ENCODE measurements around the gene ACVR1B. TPM values are rescaled to one million over a fixed set of nuclear protein-coding genes. Genes with fewer than 3 reads are reported as not detected.
A peak's percentile ranks its signal among the peaks of the same experiment; 100 is the strongest.

The ACVR1B gene
- total and polyA plus RNA-seq, 7 donors = 7.2 to 30.7 (median 9.8) TPM

DNA sequence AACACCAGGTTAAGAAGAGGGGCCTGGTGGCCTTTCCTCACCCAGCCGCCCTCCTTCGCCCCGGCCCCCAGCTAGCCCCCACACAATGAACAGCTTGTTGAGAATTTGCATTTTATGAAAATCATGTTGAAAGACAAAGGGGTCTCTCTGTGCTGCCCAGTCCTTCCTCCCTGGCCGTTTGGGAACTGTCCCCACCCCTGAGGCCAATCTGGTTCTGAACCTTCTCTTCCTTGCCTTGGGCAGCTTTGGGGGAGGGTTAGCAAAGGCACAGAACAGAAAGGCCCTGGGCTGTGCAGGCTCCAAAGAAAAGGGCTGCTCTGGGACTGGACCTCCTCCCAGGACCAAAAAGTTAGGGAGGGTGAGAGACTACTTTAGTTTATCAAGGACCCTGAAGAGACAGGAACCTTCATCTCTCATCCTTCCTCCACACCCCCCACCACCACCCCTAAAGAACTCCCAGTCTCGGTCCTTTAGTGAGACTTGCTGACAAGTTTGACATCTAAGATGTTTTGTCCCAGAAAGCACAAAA is 56.5 kb downstream of the ACVR1B start:
- Histone ChIP-seq H3K9me3 (no peaks in the 10 kb centered on the region), H3K4me1 (peaks cover 0 to 45% (median 35%) of the 10 kb centered on the region in 4 donors), H3K36me3 (no peaks in the 10 kb centered on the region), H3K27ac (peak overlapping the region; percentile 74 to 85 (median 82)), H3K4me3 (peak overlapping the region; percentile 59 to 72 (median 64)), H3K27me3 (peaks cover 12 to 43% (median 37%) of the 10 kb centered on the region in 3 donors)
- no peak for TF ChIP-seq POLR2A (IDR thresholded peaks at IDR 0.05)
- TF ChIP-seq POLR2AphosphoS5 (IDR thresholded peaks at IDR 0.05) = no peak
- TF ChIP-seq, protein P1, sequence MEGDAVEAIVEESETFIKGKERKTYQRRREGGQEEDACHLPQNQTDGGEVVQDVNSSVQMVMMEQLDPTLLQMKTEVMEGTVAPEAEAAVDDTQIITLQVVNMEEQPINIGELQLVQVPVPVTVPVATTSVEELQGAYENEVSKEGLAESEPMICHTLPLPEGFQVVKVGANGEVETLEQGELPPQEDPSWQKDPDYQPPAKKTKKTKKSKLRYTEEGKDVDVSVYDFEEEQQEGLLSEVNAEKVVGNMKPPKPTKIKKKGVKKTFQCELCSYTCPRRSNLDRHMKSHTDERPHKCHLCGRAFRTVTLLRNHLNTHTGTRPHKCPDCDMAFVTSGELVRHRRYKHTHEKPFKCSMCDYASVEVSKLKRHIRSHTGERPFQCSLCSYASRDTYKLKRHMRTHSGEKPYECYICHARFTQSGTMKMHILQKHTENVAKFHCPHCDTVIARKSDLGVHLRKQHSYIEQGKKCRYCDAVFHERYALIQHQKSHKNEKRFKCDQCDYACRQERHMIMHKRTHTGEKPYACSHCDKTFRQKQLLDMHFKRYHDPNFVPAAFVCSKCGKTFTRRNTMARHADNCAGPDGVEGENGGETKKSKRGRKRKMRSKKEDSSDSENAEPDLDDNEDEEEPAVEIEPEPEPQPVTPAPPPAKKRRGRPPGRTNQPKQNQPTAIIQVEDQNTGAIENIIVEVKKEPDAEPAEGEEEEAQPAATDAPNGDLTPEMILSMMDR (IDR thresholded peaks at IDR 0.05) = no peak
- no peak for TF ChIP-seq EP300 (IDR thresholded peaks at IDR 0.05)
- DNase-seq = no peak
- 51 to 66% methylated on average over 5 of the region's 5 CpGs for WGBS, 2 donors
- intact Hi-C loops (cut with DNase I) = no loop called here

DNA sequence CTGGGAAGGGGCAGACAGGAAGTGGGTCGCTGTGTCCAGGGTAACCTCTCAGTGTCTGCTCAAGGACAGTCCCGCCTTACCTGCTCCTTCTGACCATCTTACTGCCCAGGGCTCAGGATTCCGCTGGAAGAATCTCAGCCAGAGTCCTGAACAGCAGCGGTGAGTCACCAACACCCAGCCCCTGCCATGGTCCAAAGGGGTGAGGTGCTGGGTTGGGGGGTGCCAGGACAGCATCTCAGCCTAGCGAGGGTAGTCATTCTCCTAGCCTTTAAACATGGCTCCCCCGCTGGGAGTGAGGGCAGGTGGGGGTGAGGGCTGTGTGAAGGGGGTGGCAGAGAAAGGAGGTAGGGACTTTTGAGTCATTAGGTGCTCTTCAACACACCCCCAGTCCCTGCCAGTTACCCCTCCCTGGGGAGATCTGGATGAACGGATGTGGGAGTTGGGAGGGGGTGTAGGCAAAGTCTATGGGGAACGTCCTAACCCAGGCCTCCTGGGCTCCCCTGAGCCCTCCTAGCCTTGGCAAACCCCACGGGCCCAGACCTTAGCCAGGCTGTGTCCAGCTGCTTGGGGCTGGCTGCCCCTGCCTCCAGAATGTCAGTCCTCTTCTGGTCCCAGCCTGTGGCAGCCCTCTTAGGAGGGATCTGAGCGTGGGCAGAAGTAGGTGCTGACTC is 57.7 kb downstream of the ACVR1B start:
- TF ChIP-seq EP300 (IDR thresholded peaks at IDR 0.05) = no peak
- TF ChIP-seq POLR2A (IDR thresholded peaks at IDR 0.05) = no peak
- no peak for TF ChIP-seq POLR2AphosphoS5 (IDR thresholded peaks at IDR 0.05)
- TF ChIP-seq, protein P1 (IDR thresholded peaks at IDR 0.05) = no peak
- Histone ChIP-seq H3K9me3 (no peaks in the 10 kb centered on the region), H3K27me3 (peaks cover 12 to 38% (median 36%) of the 10 kb centered on the region in 3 donors), H3K4me3 (peak overlapping the region in 2 of 4 donors; percentile 18 to 72), H3K27ac (peak overlapping the region; percentile 74 to 85 (median 82)), H3K4me1 (peaks cover 0 to 42% (median 35%) of the 10 kb centered on the region in 4 donors), H3K36me3 (peaks cover 0 to 9% (median under 1%) of the 10 kb centered on the region in 4 donors)
- WGBS, 2 donors = 78 to 85% methylated on average over 10 of the region's 10 CpGs
- intact Hi-C loops (cut with DNase I) = no loop called here
- DNase-seq = no peak

DNA sequence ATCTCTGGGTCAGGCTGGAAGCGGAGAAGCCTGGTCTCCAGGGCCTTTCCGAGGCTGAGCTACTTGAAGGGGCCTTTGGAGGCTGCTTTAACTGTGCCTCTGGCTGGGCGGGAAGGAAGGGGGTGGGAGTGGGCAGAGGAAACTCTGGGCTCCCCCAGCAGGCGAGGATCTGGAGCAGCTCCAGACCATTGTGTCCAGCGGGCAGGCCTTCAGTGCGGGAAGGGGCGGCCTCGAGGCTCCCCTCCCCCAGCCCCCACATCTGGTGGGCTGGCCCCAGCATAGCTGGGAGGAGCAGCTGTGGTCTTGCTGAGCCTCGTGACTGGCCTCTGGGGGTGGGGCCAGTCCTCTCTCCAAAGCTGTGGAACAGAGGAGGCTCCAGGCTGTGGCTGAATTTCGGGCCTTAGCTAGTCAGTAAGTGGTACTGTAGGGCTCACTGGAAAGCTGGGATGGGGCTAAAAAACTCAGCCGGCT is 58.7 kb downstream of the ACVR1B start:
- Histone ChIP-seq H3K9me3 (no peaks in the 10 kb centered on the region), H3K27me3 (peaks cover 12 to 29% (median 27%) of the 10 kb centered on the region in 3 donors), H3K4me1 (peaks cover 0 to 40% (median 35%) of the 10 kb centered on the region in 4 donors), H3K36me3 (peaks cover 0 to 12% (median 2%) of the 10 kb centered on the region in 4 donors), H3K4me3 (peak overlapping the region in 3 of 4 donors; percentile 0 to 18 (median 4)), H3K27ac (peak overlapping the region; percentile 74 to 85 (median 82))
- WGBS, 2 donors = 50 to 67% methylated on average over 11 of the region's 11 CpGs
- TF ChIP-seq EP300 (IDR thresholded peaks at IDR 0.05) (no peak), POLR2A (IDR thresholded peaks at IDR 0.05) (no peak), POLR2AphosphoS5 (IDR thresholded peaks at IDR 0.05) (peak in 3 of 4 donors; percentile 17 to 84 (median 30))
- TF ChIP-seq, protein P1 (IDR thresholded peaks at IDR 0.05) = no peak
- intact Hi-C loops (cut with DNase I) = no loop called here
- DNase-seq = peak; percentile 94

DNA sequence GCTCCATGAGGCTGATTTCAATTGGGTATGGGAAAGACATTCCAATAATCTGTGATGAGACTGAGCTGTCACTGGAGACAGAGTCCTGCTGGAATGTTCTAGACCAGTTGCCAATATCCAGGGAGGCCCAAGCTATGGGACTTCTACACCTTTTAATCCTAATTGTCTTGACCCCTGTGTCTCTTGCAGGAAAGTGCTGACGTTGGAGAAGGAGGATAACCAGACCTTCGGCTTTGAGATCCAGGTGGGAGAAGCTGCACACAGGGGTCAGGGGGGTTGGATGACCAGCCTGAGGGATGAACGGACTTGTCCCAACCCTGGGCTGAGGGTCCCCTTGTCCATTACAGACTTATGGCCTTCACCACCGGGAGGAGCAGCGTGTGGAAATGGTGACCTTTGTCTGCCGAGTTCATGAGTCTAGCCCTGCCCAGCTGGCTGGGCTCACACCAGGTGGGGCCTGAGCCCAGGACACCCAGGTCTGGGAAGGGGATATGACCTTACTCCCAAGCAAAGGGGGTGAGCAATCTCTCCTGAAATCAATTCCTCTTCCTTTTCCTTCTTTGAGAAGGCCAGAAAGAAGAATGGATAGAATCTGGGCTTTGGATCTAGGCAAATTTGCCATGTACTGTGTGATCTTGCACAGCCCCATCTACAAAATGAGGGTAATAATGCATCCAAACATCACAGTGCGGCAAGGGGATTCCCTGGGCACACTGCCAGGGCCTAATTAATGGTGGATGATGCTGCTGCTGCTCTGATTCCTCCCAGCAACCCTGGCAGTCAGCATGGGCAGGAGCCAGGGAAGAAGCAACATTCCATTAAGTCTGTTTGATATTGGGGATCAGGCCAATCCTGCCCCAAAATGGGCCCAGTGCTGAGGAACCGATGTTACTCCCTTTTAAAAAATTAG is 59.4 kb downstream of the ACVR1B start:
- Histone ChIP-seq H3K4me1 (peaks cover 0 to 40% (median 35%) of the 10 kb centered on the region in 4 donors), H3K27ac (peak overlapping the region; percentile 74 to 85 (median 82)), H3K36me3 (peaks cover 0 to 12% (median 2%) of the 10 kb centered on the region in 4 donors), H3K4me3 (peak overlapping the region in 1 of 4 donors; percentile 0), H3K9me3 (no peaks in the 10 kb centered on the region), H3K27me3 (peaks cover 9 to 21% (median 19%) of the 10 kb centered on the region in 3 donors)
- intact Hi-C loops (cut with DNase I) = no loop called here
- WGBS, 2 donors = 67 to 77% methylated on average over 8 of the region's 8 CpGs
- no peak for TF ChIP-seq POLR2AphosphoS5 (IDR thresholded peaks at IDR 0.05)
- TF ChIP-seq POLR2A (IDR thresholded peaks at IDR 0.05) = no peak
- TF ChIP-seq, protein P1 (IDR thresholded peaks at IDR 0.05) = no peak
- no peak for TF ChIP-seq EP300 (IDR thresholded peaks at IDR 0.05)
- DNase-seq = no peak
